Measurements from ENCODE around the gene EIF2A.

DNA sequence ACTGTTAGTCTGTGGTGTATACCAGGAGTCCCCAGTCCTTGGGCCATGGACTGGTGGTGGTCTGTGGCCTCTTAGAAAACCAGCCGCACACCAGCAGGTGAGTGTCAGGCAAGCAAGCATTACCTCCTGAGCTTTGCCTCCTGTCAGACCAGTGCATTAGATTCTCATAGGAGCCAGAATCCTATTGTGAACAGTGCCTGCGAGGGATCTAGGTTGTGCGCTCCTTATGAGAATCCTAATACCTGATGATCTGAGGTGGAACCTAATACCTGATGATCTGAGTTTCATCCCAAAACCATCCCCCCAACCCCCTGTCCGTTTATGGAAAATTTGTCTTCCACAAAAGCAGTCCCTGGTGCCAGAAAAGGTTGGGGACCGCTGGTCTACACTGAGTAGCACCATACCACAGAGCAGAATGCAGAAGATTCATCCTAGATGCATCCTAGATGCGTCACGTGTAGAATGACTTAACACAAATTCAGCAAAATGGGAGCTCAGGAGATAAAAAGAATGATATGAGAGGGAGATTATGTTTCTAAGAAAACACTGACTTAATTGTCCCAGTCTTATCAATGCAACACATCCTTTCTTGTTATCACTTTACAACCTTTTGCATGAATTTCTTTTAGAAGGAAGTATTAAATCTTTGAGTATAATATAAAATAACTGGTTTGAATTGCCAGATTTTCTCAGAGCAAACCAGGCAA is 85.1 kb downstream of the EIF2A start:
- TF ChIP-seq, protein P1, sequence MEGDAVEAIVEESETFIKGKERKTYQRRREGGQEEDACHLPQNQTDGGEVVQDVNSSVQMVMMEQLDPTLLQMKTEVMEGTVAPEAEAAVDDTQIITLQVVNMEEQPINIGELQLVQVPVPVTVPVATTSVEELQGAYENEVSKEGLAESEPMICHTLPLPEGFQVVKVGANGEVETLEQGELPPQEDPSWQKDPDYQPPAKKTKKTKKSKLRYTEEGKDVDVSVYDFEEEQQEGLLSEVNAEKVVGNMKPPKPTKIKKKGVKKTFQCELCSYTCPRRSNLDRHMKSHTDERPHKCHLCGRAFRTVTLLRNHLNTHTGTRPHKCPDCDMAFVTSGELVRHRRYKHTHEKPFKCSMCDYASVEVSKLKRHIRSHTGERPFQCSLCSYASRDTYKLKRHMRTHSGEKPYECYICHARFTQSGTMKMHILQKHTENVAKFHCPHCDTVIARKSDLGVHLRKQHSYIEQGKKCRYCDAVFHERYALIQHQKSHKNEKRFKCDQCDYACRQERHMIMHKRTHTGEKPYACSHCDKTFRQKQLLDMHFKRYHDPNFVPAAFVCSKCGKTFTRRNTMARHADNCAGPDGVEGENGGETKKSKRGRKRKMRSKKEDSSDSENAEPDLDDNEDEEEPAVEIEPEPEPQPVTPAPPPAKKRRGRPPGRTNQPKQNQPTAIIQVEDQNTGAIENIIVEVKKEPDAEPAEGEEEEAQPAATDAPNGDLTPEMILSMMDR (conservative IDR thresholded peaks at IDR 0.05; ENCODE audit: low read length), result no peak
- no peak for TF ChIP-seq EZH2phosphoT487 (IDR thresholded peaks at IDR 0.05; ENCODE audit: borderline replicate concordance, low read depth, low read length)

Data from OCI-LY7 (cell line).